Neural progenitor cell (in vitro differentiated cells): ENCODE measurements around the gene PARP6.

Source experiments
- CTCF ChIP-seq: fragments of 200-600 bp; sonication (generic); IDR thresholded peaks from 2 replicates; pipeline ENCODE4 v1.5.1; 2017; ENCODE audit warnings: antibody characterized with exemption, mild to moderate bottlenecking
- EZH2 ChIP-seq: fragments of 200-600 bp; sonication (generic); IDR thresholded peaks from 2 replicates; pipeline ENCODE4 v1.6.1; 2017; ENCODE audit warnings: antibody characterized with exemption, mild to moderate bottlenecking, moderate library complexity
- EZH2phosphoT487 ChIP-seq: fragments of 200-600 bp; sonication (generic); IDR thresholded peaks from 2 replicates; pipeline ENCODE4 v1.6.1; 2017; ENCODE audit warnings: antibody characterized with exemption

GRCh38 chr15:72223278-72223677 is 49.1 kb downstream of the PARP6 start:
- no peak for TF ChIP-seq CTCF
- no peak for TF ChIP-seq EZH2
- TF ChIP-seq EZH2phosphoT487: no peak
